ENCODE data around the gene RPS21. TPM values are rescaled to one million over a fixed set of nuclear protein-coding genes. Genes with fewer than 3 reads are reported as not detected.

The RPS21 gene
- total and polyA plus RNA-seq, 2 of the 13 experiments (the other 11 are each of a cell fraction or from before 2014, with no cell fraction given), result 2,647 to 11,063 TPM

DNA sequence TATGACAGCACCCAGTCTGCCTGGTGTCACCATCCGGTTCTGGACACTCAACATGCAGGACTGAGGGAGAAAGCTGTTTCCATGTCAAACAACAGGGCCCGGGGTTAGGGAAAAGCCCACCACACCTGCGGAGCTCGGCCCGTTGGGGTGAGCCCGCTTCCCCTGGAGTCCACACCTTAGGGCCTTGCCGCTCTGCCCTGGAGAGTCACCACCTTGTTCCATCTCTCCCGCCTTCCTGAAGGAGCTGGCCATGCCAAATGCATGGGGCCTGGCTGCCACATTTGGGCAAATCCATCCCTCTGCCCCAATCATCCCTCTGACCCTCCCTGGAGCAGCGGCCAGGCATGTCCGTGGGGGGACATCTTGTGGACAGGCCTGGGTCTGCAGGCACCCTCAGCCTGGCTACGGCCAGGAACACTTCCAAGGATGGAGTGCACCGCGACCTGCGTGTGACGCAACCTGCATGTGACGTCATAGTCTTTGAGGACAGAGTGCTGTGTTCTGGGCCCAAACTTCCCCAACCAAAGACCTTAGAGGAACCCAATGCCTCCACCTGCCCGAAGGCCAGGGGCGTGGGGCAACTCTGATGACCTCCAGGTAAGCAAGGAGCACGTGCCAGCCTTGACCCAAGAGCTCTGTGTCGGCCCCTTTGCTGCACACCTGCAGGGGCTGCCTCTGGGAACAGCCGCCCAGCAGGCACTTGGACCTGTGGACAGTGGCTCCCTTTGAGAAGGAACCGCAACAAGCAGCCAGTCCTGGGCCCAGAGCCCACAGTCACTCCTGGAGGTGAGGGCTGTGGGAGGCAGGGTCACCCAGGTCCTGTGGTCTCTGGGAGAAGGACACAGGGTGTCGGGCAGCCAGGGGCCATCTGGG lies 18.4 kb downstream of the RPS21 start (continued):
- TF ChIP-seq, protein P1, sequence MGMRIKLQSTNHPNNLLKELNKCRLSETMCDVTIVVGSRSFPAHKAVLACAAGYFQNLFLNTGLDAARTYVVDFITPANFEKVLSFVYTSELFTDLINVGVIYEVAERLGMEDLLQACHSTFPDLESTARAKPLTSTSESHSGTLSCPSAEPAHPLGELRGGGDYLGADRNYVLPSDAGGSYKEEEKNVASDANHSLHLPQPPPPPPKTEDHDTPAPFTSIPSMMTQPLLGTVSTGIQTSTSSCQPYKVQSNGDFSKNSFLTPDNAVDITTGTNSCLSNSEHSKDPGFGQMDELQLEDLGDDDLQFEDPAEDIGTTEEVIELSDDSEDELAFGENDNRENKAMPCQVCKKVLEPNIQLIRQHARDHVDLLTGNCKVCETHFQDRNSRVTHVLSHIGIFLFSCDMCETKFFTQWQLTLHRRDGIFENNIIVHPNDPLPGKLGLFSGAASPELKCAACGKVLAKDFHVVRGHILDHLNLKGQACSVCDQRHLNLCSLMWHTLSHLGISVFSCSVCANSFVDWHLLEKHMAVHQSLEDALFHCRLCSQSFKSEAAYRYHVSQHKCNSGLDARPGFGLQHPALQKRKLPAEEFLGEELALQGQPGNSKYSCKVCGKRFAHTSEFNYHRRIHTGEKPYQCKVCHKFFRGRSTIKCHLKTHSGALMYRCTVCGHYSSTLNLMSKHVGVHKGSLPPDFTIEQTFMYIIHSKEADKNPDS (CRISPR knock-in tag; IDR thresholded peaks at IDR 0.05), result no peak
- TF ChIP-seq FOXJ3 (CRISPR knock-in tag; IDR thresholded peaks at IDR 0.05; ENCODE audit: borderline replicate concordance), result no peak
- TF ChIP-seq FOSL1 (CRISPR knock-in tag; IDR thresholded peaks at IDR 0.05; ENCODE audit: borderline replicate concordance), result 0 out of 2 replicates have a peak, but pooled peaks have one; percentile 5
- TF ChIP-seq ZKSCAN1 (IDR thresholded peaks at IDR 0.05; ENCODE audit: low read length), result no peak
- TF ChIP-seq ZBTB8A (CRISPR knock-in tag; IDR thresholded peaks at IDR 0.05; ENCODE audit: borderline replicate concordance, low read depth), result no peak
- TF ChIP-seq KDM3A (CRISPR knock-in tag; IDR thresholded peaks at IDR 0.05; ENCODE audit: low read depth), result 0 out of 2 replicates have a peak, but pooled peaks have one; percentile 51
- TF ChIP-seq, protein P2, sequence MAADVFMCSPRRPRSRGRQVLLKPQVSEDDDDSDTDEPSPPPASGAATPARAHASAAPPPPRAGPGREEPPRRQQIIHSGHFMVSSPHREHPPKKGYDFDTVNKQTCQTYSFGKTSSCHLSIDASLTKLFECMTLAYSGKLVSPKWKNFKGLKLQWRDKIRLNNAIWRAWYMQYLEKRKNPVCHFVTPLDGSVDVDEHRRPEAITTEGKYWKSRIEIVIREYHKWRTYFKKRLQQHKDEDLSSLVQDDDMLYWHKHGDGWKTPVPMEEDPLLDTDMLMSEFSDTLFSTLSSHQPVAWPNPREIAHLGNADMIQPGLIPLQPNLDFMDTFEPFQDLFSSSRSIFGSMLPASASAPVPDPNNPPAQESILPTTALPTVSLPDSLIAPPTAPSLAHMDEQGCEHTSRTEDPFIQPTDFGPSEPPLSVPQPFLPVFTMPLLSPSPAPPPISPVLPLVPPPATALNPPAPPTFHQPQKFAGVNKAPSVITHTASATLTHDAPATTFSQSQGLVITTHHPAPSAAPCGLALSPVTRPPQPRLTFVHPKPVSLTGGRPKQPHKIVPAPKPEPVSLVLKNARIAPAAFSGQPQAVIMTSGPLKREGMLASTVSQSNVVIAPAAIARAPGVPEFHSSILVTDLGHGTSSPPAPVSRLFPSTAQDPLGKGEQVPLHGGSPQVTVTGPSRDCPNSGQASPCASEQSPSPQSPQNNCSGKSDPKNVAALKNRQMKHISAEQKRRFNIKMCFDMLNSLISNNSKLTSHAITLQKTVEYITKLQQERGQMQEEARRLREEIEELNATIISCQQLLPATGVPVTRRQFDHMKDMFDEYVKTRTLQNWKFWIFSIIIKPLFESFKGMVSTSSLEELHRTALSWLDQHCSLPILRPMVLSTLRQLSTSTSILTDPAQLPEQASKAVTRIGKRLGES (CRISPR knock-in tag; IDR thresholded peaks at IDR 0.05; ENCODE audit: borderline replicate concordance), result no peak
- TF ChIP-seq NFE2L1 (CRISPR knock-in tag; IDR thresholded peaks at IDR 0.05; ENCODE audit: borderline replicate concordance), result no peak
- TF ChIP-seq, protein P3, sequence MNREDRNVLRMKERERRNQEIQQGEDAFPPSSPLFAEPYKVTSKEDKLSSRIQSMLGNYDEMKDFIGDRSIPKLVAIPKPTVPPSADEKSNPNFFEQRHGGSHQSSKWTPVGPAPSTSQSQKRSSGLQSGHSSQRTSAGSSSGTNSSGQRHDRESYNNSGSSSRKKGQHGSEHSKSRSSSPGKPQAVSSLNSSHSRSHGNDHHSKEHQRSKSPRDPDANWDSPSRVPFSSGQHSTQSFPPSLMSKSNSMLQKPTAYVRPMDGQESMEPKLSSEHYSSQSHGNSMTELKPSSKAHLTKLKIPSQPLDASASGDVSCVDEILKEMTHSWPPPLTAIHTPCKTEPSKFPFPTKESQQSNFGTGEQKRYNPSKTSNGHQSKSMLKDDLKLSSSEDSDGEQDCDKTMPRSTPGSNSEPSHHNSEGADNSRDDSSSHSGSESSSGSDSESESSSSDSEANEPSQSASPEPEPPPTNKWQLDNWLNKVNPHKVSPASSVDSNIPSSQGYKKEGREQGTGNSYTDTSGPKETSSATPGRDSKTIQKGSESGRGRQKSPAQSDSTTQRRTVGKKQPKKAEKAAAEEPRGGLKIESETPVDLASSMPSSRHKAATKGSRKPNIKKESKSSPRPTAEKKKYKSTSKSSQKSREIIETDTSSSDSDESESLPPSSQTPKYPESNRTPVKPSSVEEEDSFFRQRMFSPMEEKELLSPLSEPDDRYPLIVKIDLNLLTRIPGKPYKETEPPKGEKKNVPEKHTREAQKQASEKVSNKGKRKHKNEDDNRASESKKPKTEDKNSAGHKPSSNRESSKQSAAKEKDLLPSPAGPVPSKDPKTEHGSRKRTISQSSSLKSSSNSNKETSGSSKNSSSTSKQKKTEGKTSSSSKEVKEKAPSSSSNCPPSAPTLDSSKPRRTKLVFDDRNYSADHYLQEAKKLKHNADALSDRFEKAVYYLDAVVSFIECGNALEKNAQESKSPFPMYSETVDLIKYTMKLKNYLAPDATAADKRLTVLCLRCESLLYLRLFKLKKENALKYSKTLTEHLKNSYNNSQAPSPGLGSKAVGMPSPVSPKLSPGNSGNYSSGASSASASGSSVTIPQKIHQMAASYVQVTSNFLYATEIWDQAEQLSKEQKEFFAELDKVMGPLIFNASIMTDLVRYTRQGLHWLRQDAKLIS (CRISPR knock-in tag; IDR thresholded peaks at IDR 0.05), result no peak; the same call in 1 of the 2 replicates
- TF ChIP-seq, protein P4, sequence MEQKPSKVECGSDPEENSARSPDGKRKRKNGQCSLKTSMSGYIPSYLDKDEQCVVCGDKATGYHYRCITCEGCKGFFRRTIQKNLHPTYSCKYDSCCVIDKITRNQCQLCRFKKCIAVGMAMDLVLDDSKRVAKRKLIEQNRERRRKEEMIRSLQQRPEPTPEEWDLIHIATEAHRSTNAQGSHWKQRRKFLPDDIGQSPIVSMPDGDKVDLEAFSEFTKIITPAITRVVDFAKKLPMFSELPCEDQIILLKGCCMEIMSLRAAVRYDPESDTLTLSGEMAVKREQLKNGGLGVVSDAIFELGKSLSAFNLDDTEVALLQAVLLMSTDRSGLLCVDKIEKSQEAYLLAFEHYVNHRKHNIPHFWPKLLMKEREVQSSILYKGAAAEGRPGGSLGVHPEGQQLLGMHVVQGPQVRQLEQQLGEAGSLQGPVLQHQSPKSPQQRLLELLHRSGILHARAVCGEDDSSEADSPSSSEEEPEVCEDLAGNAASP (CRISPR knock-in tag; IDR thresholded peaks at IDR 0.05; ENCODE audit: borderline replicate concordance), result peak; percentile 50; the same call in 1 of the 2 replicates
- TF ChIP-seq ZBTB20 (CRISPR knock-in tag; IDR thresholded peaks at IDR 0.05; ENCODE audit: borderline replicate concordance, low read depth), result no peak
- TF ChIP-seq NFRKB (IDR thresholded peaks at IDR 0.05), result no peak
- TF ChIP-seq RAD21 (CRISPR knock-in tag; IDR thresholded peaks at IDR 0.05), result peak; percentile 82
- TF ChIP-seq ZNF546 (CRISPR knock-in tag; conservative IDR thresholded peaks at IDR 0.05), result no peak
- TF ChIP-seq CEBPG (CRISPR knock-in tag; IDR thresholded peaks at IDR 0.05), result peak; percentile 95
- TF ChIP-seq MED13 (CRISPR knock-in tag; IDR thresholded peaks at IDR 0.05), result 0 out of 2 replicates have a peak, but pooled peaks have one; percentile 40
- no peak for TF ChIP-seq ZNF615 (CRISPR knock-in tag; IDR thresholded peaks at IDR 0.05; ENCODE audit: borderline replicate concordance)
- TF ChIP-seq, protein P5, sequence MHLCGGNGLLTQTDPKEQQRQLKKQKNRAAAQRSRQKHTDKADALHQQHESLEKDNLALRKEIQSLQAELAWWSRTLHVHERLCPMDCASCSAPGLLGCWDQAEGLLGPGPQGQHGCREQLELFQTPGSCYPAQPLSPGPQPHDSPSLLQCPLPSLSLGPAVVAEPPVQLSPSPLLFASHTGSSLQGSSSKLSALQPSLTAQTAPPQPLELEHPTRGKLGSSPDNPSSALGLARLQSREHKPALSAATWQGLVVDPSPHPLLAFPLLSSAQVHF (CRISPR knock-in tag; IDR thresholded peaks at IDR 0.05), result no peak

Measured in HepG2 (cell line).